Stimulated activated CD8-positive, alpha-beta memory T cell treated with anti-CD3 and anti-CD28 coated beads, Interleukin-4, amount 100 ng/mL, for 4 hours (primary cell): ENCODE data around the gene FGFR1OP2.
A peak's percentile ranks its signal among the peaks of the same experiment; 100 is the strongest.
"Not testable (repeated sequence)": the region's sequence is repeated elsewhere in the genome, so short reads cannot be mapped to it uniquely, and the experiment has no call there.

ENCODE experiments used
- DNase-seq, 2 donors: peaks; one replicate each; pipeline ENCODE4 v3.0.0-alpha.2; 2020; ENCODE audit warnings: low read depth in 2 of 2, low spot score in 1 of 2

The FGFR1OP2 gene

GRCh38 chr12:26940516-26941214 lies 2.4 kb downstream of the FGFR1OP2 start:
- no peak for DNase-seq

GRCh38 chr12:26941215-26941594 lies 2.9 kb downstream of the FGFR1OP2 start:
- DNase-seq = no peak

GRCh38 chr12:26948309-26948708 lies 10.0 kb downstream of the FGFR1OP2 start:
- DNase-seq = no peak

- no peak for DNase-seq
Observed at GRCh38 chr12:26953447-26953846, 15.2 kb downstream of the FGFR1OP2 start.

- no peak for DNase-seq
Observed at GRCh38 chr12:26954027-26954426, 15.8 kb downstream of the FGFR1OP2 start.

GRCh38 chr12:26961391-26961790 lies 23.1 kb downstream of the FGFR1OP2 start:
- not testable (repeated sequence) for DNase-seq

GRCh38 chr12:26961803-26962202 lies 23.5 kb downstream of the FGFR1OP2 start:
- no peak for DNase-seq

- no peak for DNase-seq
Observed at GRCh38 chr12:26963413-26963812, 25.1 kb downstream of the FGFR1OP2 start.

- DNase-seq = no peak
Observed at GRCh38 chr12:26966842-26967241, 28.6 kb downstream of the FGFR1OP2 start.

GRCh38 chr12:26970136-26970535 lies 31.9 kb downstream of the FGFR1OP2 start:
- no peak for DNase-seq

GRCh38 chr12:26971963-26972362 lies 33.7 kb downstream of the FGFR1OP2 start:
- DNase-seq = peak; percentile 11 to 21

GRCh38 chr12:26976687-26977086 lies 38.4 kb downstream of the FGFR1OP2 start:
- DNase-seq = no peak

- DNase-seq = no peak
Observed at GRCh38 chr12:26978801-26979200, 40.5 kb downstream of the FGFR1OP2 start.

GRCh38 chr12:26979733-26980132 lies 41.5 kb downstream of the FGFR1OP2 start:
- DNase-seq = no peak

- DNase-seq = no peak
Observed at GRCh38 chr12:26982866-26983265, 44.6 kb downstream of the FGFR1OP2 start.

GRCh38 chr12:26987634-26988424 lies 49.6 kb downstream of the FGFR1OP2 start:
- DNase-seq = no peak

- DNase-seq = no peak
Observed at GRCh38 chr12:26988703-26989102, 50.4 kb downstream of the FGFR1OP2 start.

- DNase-seq = no peak
Observed at GRCh38 chr12:26989873-26990272, 51.6 kb downstream of the FGFR1OP2 start.

GRCh38 chr12:26991826-26992225 lies 53.6 kb downstream of the FGFR1OP2 start:
- DNase-seq = no peak

- DNase-seq = no peak
Observed at GRCh38 chr12:26994109-26994508, 55.8 kb downstream of the FGFR1OP2 start.

- DNase-seq = no peak
Observed at GRCh38 chr12:26995706-26996105, 57.4 kb downstream of the FGFR1OP2 start.

GRCh38 chr12:26997003-26997402 lies 58.7 kb downstream of the FGFR1OP2 start:
- no peak for DNase-seq

GRCh38 chr12:27000961-27001360 lies 62.7 kb downstream of the FGFR1OP2 start:
- DNase-seq = no peak
